GM19463 (cell line): ENCODE data around the gene TWF2.
"Not testable (repeated sequence)": the region's sequence is repeated elsewhere in the genome, so short reads cannot be mapped to it uniquely, and the experiment has no call there.

Experiments used
- ATAC-seq: cut with Tn5 transposase; IDR thresholded peaks from one replicate; pipeline ENCODE4 v1.9.1; 2021; ENCODE audit warnings: mild to moderate bottlenecking, moderate library complexity; ENCODE audit not compliant: unreplicated experiment

The TWF2 gene

DNA sequence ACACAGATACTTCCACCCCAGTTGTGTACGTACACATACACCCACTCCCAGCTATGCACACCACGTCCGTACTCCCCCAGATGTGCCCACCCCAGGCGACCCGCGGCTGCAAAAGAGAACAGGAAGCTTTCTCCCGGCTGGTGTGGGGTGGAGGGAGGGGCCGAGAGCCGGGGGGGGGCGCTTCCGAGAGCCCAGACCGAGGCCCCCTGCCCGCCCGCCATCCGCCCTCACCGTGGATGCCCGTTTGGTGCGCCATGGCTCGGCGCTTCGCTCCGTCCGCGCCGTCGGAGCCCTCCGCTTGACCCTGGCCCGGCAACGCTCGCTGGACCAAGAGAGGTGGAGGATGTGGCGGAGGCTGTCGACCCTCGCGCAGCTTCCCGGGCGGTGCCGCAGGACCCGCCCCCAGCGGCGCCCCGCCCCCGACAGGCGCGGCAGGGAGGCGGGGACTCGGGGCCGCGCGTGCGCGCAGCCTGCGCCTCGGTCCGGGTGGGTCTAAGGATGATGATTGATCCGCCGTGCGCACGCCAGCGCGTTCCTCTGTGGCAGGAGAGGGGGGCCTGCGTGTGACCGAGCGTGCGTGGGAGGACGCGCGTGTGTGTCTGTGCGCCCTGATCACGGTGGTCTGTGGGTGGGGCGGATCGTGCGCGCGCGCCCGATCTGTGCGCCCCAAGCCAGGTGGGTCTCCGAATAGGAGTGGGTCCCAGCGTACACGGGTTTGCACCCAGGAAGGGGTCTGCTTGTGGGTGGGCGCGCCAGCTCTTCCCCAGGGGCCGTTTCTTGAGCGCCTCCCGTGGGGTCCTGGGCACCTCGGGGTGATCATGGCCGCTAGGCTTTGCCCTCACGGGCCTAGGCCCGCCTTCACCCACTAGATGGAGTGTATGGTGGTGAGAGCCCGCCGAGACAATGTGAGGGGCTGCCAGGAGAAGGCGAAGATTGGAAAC lies at the start of gene TWF2:
Gene TWF2, minus strand, starts transcription at position 398 of the 941 bp plus-strand sequence. Its CDS starts 142 bp downstream, at position 256.
- peak; percentile 72 for ATAC-seq

DNA sequence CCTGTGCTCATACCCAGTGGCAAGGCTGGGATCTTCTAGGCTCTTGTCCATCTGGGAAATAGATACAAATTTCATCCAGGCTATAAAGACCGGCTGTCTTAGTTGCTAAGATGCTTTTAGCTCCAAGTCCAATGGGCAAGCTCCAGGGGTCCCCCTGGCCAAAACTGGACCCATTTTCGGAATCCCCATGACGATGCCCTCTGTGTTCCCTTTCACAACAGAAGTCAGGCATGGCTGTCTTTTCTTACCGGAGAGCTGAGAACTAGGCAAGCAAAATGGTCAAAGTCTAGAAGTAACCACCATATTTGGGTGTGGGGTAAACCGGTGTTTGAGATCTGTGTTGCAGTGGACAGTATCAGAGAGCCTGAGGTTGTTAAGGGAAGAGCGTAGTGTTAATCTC lies 49.7 kb upstream of the TWF2 start:
- ATAC-seq = no peak

GRCh38 chr3:52286777-52287110 lies 47.8 kb upstream of the TWF2 start:
- no peak for ATAC-seq

DNA sequence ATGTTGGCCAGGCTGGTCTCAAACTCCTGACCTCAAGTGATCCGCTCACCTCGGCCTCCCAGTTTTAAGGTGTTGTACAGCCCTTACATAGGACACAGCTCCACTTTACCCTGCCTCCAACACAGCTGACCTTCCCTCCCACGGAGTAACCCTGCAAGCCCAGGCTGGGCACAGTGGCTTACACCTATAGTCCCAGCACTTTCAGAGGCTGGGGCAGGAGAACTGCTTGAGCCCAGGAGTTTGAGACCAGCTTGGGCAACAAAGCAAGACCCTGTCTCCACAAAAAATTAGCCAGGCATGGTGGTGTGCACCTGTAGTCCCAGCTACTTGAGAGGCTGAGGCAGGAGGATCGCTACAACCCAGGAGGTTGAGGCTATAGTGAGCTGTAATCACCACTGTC lies 45.1 kb upstream of the TWF2 start:
- not testable (repeated sequence) for ATAC-seq

DNA sequence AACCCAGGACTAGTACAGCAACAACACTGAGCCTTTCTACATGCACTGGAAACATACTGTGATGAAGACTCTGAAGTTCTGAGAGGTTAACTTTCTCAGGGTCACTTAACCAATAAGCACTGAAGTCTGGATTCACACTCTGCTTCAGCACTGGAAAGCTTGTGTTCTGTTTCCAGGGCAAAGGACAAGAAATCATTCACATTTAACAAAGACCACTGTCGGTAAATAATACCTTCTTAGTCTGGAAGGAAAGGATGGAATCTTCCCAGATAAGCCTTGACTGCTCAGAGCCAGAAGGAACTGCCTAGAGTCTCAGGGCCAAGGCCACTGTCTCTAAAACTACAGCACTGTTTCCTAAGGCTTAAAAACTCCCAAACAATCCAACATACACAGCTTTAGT lies 44.3 kb upstream of the TWF2 start:
- no peak for ATAC-seq

GRCh38 chr3:52281981-52282801 lies 43.2 kb upstream of the TWF2 start:
- no peak for ATAC-seq

- no peak for ATAC-seq
Measured at GRCh38 chr3:52280050-52280461, 41.1 kb upstream of the TWF2 start.

DNA sequence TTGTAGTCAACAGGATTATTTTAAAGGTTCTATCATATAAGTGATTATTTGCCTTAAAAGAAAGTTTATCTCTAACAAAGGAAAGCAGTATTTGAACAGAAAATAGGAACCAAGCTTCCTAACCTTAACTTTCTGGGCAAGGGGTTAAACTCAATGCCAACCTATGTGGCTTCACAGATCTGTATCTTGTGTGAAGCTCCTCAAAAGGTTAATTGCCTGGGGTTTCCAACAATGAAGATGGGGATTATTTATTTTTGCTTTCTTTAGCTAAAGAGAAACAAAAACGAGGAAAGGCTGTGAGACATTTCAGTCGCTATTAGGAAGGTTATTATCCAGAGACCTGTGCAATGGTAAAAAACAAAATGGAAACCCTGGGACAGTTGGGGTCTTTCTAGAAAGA lies 40.6 kb upstream of the TWF2 start:
- ATAC-seq = no peak

- ATAC-seq = peak; percentile 79
Measured at GRCh38 chr3:52278510-52279069, 39.6 kb upstream of the TWF2 start, which contains the start of gene WDR82. WDR82 (minus strand) TSS chr3:52278649; CDS start chr3:52278361, 288 bp downstream.

- peak; percentile 52 for ATAC-seq
Measured at GRCh38 chr3:52277972-52278509, 39.1 kb upstream of the TWF2 start.

DNA sequence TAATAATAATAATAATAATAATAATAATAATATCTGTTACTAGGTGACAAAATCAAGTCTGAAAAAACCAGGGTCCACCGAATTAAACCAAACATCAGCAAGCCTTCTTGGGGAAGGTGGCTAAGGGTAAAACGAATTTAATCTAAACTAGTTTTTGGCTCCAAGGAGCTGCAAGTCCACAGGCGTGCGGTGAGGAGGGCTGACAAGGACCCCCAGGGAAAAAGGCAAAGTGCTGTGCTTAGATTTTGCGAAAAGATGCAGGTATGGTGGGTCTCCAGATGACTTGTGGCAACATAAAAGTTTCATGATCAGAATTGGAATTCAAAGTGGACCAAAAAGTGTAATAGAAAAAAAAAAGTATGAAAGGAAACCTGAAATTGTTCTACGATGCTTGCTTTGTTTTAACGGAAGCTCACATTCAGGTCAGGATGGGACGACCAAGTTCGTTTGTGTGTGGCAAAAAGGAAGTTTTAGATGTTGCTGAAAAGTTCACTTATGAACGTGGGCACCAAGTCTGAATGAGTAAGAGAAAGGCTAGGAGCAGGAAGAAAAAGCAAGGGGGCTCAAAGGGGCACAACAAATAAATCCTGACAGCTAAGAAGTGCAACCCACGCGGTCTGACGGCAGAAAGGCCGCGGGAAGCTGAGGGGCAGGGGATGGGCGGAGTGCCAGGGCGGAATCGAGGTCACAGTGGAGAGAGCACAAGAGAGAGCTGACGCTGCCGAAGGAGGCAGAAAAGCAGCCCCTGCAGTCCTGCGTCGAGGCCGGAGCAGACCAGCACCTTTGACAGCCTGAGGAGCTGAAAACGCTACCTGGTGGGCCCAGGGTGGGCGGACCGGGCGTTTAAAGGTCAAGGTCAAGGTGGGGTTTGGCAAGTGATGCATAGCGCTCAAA lies 38.4 kb upstream of the TWF2 start:
- ATAC-seq = no peak

- ATAC-seq = not testable (repeated sequence)
Measured at GRCh38 chr3:52274781-52275180, 35.8 kb upstream of the TWF2 start.

DNA sequence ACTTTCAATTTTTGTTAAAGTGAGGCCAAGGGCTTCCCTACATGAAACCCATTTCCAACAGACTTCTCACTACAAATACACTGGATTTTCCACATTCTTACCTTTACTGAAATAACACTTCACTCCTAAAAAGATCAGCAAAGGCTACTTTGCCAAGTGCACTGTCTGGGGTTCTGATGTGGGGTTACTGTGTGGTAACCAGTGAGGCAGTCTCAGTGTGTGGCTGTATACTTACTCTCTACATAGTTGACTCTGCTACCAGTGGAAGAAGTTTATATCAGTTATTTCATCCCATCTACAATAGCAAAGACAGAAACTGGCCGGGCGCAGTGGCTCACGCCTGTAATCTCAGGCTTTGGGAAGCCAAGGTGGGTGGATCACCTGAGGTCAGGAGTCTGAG lies 33.9 kb upstream of the TWF2 start:
- ATAC-seq = no peak

GRCh38 chr3:52272172-52272571 lies 33.2 kb upstream of the TWF2 start:
- not testable (repeated sequence) for ATAC-seq

DNA sequence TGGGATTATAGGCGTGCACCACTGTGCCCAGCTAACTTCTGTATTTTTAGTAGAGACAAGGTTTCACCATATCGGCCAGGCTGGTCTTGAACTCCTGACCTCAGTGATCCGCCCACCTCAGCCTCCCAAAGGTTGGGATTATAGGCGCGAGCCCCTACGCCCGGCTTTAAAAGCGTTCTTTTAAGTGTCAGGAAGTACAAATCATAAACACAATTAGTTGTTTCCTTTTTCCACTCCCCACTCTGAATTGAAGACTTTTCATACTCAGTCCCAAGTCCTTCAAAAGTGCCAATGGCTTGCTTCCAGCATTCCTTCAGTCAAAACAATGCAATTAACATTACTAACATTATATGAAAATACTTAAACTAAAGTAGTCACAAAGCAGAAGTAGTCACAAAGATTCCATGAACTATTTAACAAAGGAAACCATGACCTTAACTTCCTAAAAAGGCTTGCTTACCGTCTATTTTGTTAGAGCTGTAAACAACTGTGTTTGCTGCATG lies 31.3 kb upstream of the TWF2 start:
- ATAC-seq = no peak

- ATAC-seq = no peak
Measured at GRCh38 chr3:52269776-52270175, 30.8 kb upstream of the TWF2 start.

GRCh38 chr3:52268036-52268435 lies 29.1 kb upstream of the TWF2 start:
- ATAC-seq = no peak

DNA sequence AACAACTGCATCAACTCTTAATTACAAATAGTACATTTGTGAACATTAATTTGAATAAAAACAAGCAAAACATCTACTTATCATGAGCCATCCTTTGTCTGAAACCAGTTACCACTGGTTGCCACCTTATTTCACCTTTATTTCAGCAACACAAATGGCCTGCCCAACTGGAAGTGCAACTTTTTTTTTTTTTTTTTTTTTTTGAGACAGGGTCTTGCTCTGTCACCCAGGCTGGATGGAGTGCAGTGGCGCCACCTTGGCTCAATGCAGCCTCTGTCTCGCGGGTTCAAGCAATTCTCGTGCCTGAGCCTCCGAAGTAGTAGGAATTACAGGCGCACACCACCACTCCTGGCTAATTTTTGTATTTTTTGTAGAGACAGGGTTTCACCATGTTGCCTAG lies 26.4 kb upstream of the TWF2 start:
- ATAC-seq = no peak

DNA sequence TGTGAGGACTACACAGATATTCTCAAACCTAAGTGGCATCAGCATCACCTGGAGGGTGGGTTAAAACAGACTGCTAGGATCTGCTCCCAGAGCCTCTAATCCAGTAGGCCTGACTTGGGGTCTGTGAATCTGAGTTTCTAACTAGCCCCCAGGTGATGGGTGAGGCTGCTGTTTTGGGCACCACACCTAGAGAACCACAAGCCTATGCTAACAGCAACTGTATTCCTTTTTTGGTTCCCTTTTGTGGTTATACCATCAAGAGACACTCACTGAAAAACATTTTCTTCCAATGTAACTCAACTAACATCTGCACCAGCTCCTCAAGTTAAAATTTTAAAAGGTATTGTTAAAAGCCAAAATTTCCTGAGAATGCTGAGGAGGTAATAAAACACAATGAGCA lies 23.5 kb upstream of the TWF2 start:
- ATAC-seq = no peak

GRCh38 chr3:52259448-52259847 lies 20.5 kb upstream of the TWF2 start:
- no peak for ATAC-seq
